Smooth muscle cell (in vitro differentiated cells): Measurements from ENCODE around the gene TMEM72. TPM values are rescaled to one million over a fixed set of nuclear protein-coding genes. Genes with fewer than 3 reads are reported as not detected.

ENCODE experiments used
- DNase-seq: peaks from one replicate; lab custom pipeline; 2025; ENCODE audit not compliant: unreplicated experiment; lab: John Stamatoyannopoulos, UW
- H2AFZ ChIP-seq: fragments of 200-600 bp; sonication (generic); 2 replicates; pipeline ENCODE4 v1.6.0; 2016; ENCODE audit warnings: antibody characterized with exemption, low read depth, mild to moderate bottlenecking
- H3F3A ChIP-seq: fragments of 200-600 bp; sonication (generic); 2 replicates; pipeline ENCODE4 v1.6.0; 2017; ENCODE audit warnings: antibody characterized with exemption, low read depth
- H3K27ac ChIP-seq: fragments of 200-600 bp; sonication (generic); 2 replicates; pipeline ENCODE4 v1.5.1; 2016; ENCODE audit warnings: low read depth, mild to moderate bottlenecking
- H3K27me3 ChIP-seq: fragments of 200-600 bp; sonication (generic); 2 replicates; pipeline ENCODE4 v1.6.1; 2016; ENCODE audit warnings: low read depth, mild to moderate bottlenecking
- H3K36me3 ChIP-seq: fragments of 200-600 bp; sonication (generic); 2 replicates; pipeline ENCODE4 v1.5.1; 2016; ENCODE audit warnings: low read depth
- H3K4me1 ChIP-seq: fragments of 200-600 bp; sonication (generic); 2 replicates; pipeline ENCODE4 v1.5.1; 2016; ENCODE audit warnings: low read depth
- H3K4me2 ChIP-seq: fragments of 200-600 bp; sonication (generic); 2 replicates; pipeline ENCODE4 v1.6.0; 2016; ENCODE audit warnings: mild to moderate bottlenecking
- H3K4me3 ChIP-seq: fragments of 200-600 bp; sonication (generic); 2 replicates; pipeline ENCODE4 v1.5.1; 2016; ENCODE audit warnings: mild to moderate bottlenecking
- H3K79me2 ChIP-seq: fragments of 200-600 bp; sonication (generic); 2 replicates; pipeline ENCODE4 v1.6.0; 2016; ENCODE audit warnings: low read depth, mild to moderate bottlenecking
- H3K9ac ChIP-seq: fragments of 200-600 bp; sonication (generic); 2 replicates; pipeline ENCODE4 v1.6.0; 2016; ENCODE audit warnings: low read depth
- H3K9me3 ChIP-seq: fragments of 200-600 bp; sonication (generic); replicated peaks from 2 replicates; pipeline ENCODE4 v1.5.1; 2016; ENCODE audit warnings: low read depth
- H4K20me1 ChIP-seq: fragments of 200-600 bp; sonication (generic); 2 replicates; pipeline ENCODE4 v1.6.0; 2016; ENCODE audit warnings: low read depth
- WGBS: methylation state at CpG from one replicate; pipeline ENCODE4 v1.1.7; 2016; ENCODE audit warnings: low lambda C conversion rate; 5-methylcytosine and 5-hydroxymethylcytosine counted together
- polyA plus RNA-seq: library from polyadenylated mRNA; unstranded; fragments of >200 nt; fragmentation: Nextera tagmentation; extraction: Ambion mirVana; gene quantifications from 2 replicates; pipeline ENCODE4 v1.2.1, GENCODE V29; 2016
- total RNA-seq: library from RNA; depleted of rRNA; stranded (reverse); fragments of >200 nt; gene quantifications from 2 replicates; pipeline ENCODE4 v1.2.3, GENCODE V29; 2014
- TF ChIP-seq, protein P1 (sequence below): fragments of 200-600 bp; sonication (generic); IDR thresholded peaks from 2 replicates; pipeline ENCODE4 v1.5.1; 2017; ENCODE audit warnings: borderline replicate concordance, mild to moderate bottlenecking, antibody characterized with exemption; ENCODE audit not compliant: insufficient read depth, poor library complexity, severe bottlenecking

TMEM72 gene
- total and polyA plus RNA-seq, 2 experiments from 2014 or later, result not detected

DNA sequence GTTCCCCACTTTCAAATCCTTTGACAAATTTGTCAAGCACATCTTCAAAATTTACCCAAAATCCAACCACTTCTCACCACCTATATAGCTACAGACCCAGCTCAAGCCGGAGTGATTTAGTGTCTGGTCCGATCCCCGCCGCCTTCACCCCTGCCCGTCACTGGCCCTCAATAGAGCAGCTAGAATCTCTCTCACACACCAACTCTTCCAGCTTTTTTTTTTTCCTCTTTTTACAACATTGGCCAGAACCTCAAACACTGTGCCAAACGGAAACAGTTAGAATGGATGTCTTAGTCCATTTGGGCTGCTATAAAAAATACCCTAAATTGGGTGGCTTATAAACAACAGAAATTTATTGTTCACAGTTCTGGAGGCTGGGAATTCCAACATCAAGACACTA, 41.1 kb upstream of the TMEM72 start:
- Histone ChIP-seq H3K36me3 (no peaks in the 10 kb centered on the region), H3K27ac (no peak overlapping the region), H3K9ac (no peak overlapping the region), H3K4me1 (no peaks in the 10 kb centered on the region), H3K9me3 (no peaks in the 10 kb centered on the region), H3K4me3 (no peak overlapping the region), H4K20me1 (no peaks in the 10 kb centered on the region), H3K4me2 (no peak overlapping the region), H3K79me2 (no peaks in the 10 kb centered on the region), H3K27me3 (no peaks in the 10 kb centered on the region), H2AFZ (no peak overlapping the region), H3F3A (no peaks in the 10 kb centered on the region)
- DNase-seq, result no peak
- TF ChIP-seq, protein P1, sequence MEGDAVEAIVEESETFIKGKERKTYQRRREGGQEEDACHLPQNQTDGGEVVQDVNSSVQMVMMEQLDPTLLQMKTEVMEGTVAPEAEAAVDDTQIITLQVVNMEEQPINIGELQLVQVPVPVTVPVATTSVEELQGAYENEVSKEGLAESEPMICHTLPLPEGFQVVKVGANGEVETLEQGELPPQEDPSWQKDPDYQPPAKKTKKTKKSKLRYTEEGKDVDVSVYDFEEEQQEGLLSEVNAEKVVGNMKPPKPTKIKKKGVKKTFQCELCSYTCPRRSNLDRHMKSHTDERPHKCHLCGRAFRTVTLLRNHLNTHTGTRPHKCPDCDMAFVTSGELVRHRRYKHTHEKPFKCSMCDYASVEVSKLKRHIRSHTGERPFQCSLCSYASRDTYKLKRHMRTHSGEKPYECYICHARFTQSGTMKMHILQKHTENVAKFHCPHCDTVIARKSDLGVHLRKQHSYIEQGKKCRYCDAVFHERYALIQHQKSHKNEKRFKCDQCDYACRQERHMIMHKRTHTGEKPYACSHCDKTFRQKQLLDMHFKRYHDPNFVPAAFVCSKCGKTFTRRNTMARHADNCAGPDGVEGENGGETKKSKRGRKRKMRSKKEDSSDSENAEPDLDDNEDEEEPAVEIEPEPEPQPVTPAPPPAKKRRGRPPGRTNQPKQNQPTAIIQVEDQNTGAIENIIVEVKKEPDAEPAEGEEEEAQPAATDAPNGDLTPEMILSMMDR, result no peak
- WGBS, result 93% methylated on average over 6 of the region's 6 CpGs

DNA sequence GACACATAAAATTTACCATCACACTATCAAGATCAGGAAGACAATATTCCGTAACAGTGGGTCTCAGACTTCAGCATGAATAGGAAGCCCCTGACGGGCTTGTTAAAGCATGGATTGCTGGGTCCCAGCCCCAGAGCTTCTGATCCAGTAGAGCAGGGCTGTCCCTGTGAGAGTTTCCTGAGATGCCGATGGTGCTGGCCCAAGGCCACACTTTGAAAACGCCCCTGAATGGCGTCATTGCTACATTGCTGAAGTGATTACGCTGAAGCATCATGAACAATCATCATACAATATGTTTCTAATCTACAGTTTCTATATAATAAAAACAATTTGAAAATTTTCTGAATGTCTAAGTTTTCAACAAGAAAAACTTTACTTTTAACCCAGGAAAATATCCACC, 38.0 kb upstream of the TMEM72 start:
- DNase-seq, result no peak

DNA sequence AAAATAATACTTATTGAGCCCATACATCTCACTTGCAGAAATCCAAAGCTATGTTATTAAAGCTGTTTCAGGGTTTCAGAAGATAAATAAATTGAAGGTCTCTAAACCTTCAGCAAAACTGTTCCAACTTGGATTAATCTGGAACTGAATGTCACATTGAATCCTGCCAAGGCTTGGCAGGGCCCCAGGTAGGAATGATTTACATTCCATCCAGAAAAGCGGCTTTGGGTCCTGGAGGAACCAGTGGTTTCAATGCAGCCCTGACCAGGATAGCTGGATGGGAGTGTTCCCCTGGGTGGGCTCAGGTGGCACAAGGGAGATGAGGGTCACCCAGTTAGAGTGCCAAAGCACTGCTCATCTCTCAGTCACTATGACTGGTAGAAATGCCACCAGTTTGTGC, 37.0 kb upstream of the TMEM72 start:
- no peaks in the 10 kb centered on the region for H3K36me3 ChIP-seq
- no peak overlapping the region for H3K4me2 ChIP-seq
- H3K4me1 ChIP-seq, result peaks cover 5% of the 10 kb centered on the region
- no peaks in the 10 kb centered on the region for H4K20me1 ChIP-seq
- no peaks in the 10 kb centered on the region for H3F3A ChIP-seq
- 88% methylated on average over 1 of the region's 1 CpG for WGBS
- no peak overlapping the region for H3K4me3 ChIP-seq
- H3K27ac ChIP-seq, result no peak overlapping the region
- no peak for DNase-seq
- TF ChIP-seq, protein P1, result no peak
- H3K79me2 ChIP-seq, result no peaks in the 10 kb centered on the region
- no peaks in the 10 kb centered on the region for H3K27me3 ChIP-seq
- no peak overlapping the region for H2AFZ ChIP-seq
- H3K9ac ChIP-seq, result no peak overlapping the region
- no peaks in the 10 kb centered on the region for H3K9me3 ChIP-seq

More for the DNA sequence above, 38.0 kb upstream of the TMEM72 start:
- H4K20me1 ChIP-seq, result no peaks in the 10 kb centered on the region
- TF ChIP-seq, protein P1, result no peak
- no peaks in the 10 kb centered on the region for H3K36me3 ChIP-seq
- H3F3A ChIP-seq, result no peaks in the 10 kb centered on the region
- no peak overlapping the region for H3K9ac ChIP-seq
- WGBS, result 87% methylated on average over 6 of the region's 6 CpGs
- no peak overlapping the region for H2AFZ ChIP-seq
- no peaks in the 10 kb centered on the region for H3K79me2 ChIP-seq
- no peak overlapping the region for H3K4me2 ChIP-seq
- H3K9me3 ChIP-seq, result no peaks in the 10 kb centered on the region
- no peak overlapping the region for H3K4me3 ChIP-seq
- no peaks in the 10 kb centered on the region for H3K27me3 ChIP-seq
- H3K27ac ChIP-seq, result no peak overlapping the region
- H3K4me1 ChIP-seq, result no peaks in the 10 kb centered on the region
